ENCODE data around the gene ANK3. TPM values are rescaled to one million over a fixed set of nuclear protein-coding genes. Genes with fewer than 3 reads are reported as not detected.

Gene ANK3
- total RNA-seq, 2 donors from 2014 or later, result 189 to 198 TPM

- TF ChIP-seq, protein P1, sequence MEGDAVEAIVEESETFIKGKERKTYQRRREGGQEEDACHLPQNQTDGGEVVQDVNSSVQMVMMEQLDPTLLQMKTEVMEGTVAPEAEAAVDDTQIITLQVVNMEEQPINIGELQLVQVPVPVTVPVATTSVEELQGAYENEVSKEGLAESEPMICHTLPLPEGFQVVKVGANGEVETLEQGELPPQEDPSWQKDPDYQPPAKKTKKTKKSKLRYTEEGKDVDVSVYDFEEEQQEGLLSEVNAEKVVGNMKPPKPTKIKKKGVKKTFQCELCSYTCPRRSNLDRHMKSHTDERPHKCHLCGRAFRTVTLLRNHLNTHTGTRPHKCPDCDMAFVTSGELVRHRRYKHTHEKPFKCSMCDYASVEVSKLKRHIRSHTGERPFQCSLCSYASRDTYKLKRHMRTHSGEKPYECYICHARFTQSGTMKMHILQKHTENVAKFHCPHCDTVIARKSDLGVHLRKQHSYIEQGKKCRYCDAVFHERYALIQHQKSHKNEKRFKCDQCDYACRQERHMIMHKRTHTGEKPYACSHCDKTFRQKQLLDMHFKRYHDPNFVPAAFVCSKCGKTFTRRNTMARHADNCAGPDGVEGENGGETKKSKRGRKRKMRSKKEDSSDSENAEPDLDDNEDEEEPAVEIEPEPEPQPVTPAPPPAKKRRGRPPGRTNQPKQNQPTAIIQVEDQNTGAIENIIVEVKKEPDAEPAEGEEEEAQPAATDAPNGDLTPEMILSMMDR (IDR thresholded peaks at IDR 0.05), result no peak
- peak overlapping the region; percentile 62 to 73 for H3K27ac ChIP-seq
Measured at GRCh38 chr10:60185421-60185820, 204.3 kb downstream of the ANK3 start.

DNA sequence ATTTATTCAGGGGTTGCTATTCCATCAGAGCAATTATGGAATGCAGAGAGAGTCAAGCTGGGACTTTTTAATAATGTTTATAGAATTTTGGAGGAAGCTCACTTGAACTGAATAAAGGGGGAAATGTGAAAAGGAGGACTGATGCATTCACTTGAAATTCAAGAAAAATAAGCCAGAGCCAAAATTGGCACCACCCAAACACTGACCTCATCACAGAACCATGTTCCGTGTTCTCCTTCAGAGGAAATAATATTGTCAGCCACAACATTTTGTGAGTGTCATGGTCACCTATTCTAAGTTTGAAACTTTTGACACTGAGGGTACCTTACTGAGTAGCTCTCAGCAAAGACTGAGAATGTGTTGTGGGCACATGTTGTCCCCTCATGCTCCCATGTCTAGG, 207.0 kb downstream of the ANK3 start:
- no peak for DNase-seq (ENCODE audit: low spot score)
- Histone ChIP-seq H3K36me3 (peaks cover 27% of the 10 kb centered on the region), H3K4me1 (peaks cover 0 to 29% of the 10 kb centered on the region in 2 donors), H3K9me3 (no peaks in the 10 kb centered on the region), H3K27ac (peak overlapping the region; percentile 58 to 60), H3K27me3 (no peaks in the 10 kb centered on the region), H3K4me3 (no peak overlapping the region)
- TF ChIP-seq, protein P1 (IDR thresholded peaks at IDR 0.05), result no peak

More at GRCh38 chr10:60185421-60185820, 204.3 kb downstream of the ANK3 start:
- DNase-seq (ENCODE audit: low spot score), result no peak
- Histone ChIP-seq H3K36me3 (peaks cover 15% of the 10 kb centered on the region), H3K9me3 (no peaks in the 10 kb centered on the region), H3K4me3 (no peak overlapping the region), H3K4me1 (peaks cover 0 to 45% of the 10 kb centered on the region in 2 donors), H3K27me3 (no peaks in the 10 kb centered on the region)

DNA sequence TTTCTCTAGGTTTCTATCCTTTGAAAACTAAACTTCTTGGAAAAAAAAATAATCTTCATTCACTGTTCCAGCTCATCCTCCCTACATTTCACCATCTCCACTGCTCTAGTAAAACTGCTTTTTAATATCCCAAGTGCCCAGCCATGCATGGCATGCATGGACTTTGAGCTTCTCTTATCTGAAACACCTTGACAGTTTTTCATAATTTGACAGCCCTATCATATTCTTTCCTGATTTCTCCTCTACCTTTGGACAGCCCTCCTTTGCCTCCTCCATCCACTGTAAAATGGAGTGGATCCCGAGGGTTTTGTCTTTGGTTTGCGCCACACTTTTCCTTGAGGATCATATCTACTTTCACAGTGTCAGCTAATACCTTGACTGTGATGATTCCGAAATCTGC, 212.8 kb downstream of the ANK3 start:
- H3K4me3 ChIP-seq, result no peak overlapping the region
- no peak overlapping the region for H3K27ac ChIP-seq
- H3K36me3 ChIP-seq, result peaks cover 38% of the 10 kb centered on the region
- DNase-seq (ENCODE audit: low spot score), result no peak
- TF ChIP-seq, protein P1 (IDR thresholded peaks at IDR 0.05), result no peak
- peaks cover 0 to 4% of the 10 kb centered on the region in 2 donors for H3K4me1 ChIP-seq
- no peaks in the 10 kb centered on the region for H3K9me3 ChIP-seq
- H3K27me3 ChIP-seq, result no peaks in the 10 kb centered on the region

DNA sequence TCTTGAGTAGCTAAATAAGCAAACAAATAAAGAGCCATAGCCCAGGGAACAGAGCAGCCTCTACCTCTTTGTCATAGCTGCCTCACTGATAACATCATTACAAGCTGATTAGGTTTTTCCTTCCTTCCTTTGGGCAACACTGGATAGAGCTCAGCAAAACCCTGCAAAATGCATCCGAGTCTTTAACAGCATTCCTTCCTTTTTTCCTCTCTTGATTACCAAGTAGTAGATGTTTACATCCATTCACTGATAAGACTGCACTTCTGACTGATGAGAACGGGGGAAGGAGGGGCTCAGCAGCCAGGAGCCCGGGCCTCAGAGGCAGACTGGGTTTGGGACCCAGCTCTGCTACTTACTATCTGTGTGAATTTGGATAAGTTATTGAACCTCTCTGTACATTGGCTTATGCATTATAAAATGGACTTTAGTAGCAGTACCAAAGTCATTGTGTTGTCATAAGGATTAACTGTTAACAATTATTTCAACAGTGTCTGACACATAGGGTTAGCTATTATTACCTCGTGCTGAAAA, 214.2 kb downstream of the ANK3 start:
- Histone ChIP-seq H3K9me3 (no peaks in the 10 kb centered on the region), H3K4me1 (peaks cover 0 to 4% of the 10 kb centered on the region in 2 donors), H3K4me3 (no peak overlapping the region), H3K27ac (no peak overlapping the region), H3K36me3 (peaks cover 42% of the 10 kb centered on the region), H3K27me3 (no peaks in the 10 kb centered on the region)
- no peak for DNase-seq (ENCODE audit: low spot score)
- TF ChIP-seq, protein P1 (IDR thresholded peaks at IDR 0.05), result no peak

DNA sequence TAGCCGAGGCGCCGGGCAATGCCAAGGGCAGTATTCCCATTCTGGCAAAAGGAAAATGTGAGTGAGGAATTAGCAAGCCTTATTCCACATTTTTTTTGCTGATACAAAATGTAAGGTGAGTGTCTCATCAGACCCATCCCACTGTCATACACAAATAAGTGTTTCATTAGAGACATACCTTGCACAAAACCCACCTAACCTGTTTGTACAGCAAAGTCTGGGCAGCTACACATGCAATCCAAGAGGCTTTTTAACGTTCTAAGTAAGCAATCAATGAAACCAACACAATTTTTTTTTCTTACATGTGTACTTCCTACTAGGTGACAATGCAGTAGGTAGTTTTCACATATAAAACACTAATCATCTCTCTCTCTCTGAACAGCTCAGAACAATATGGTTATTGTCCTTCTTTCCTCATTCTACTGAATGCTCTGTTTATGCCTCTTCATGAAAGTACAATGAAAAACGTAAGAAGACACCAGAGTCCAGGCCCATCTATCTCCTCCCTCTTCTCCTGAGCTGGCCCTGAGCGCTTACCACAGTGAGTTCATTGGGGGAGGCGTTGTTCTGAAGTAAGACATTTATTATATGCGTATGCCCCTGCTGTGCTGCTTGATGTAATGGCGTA, 217.2 kb downstream of the ANK3 start:
- H3K4me1 ChIP-seq, result peaks cover 0 to 4% of the 10 kb centered on the region in 2 donors

More for the DNA sequence above, 217.2 kb downstream of the ANK3 start:
- DNase-seq (ENCODE audit: low spot score), result no peak
- no peak overlapping the region for H3K27ac ChIP-seq
- no peaks in the 10 kb centered on the region for H3K27me3 ChIP-seq
- H3K36me3 ChIP-seq, result peaks cover 40% of the 10 kb centered on the region
- TF ChIP-seq, protein P1 (IDR thresholded peaks at IDR 0.05), result no peak
- H3K9me3 ChIP-seq, result no peaks in the 10 kb centered on the region
- H3K4me3 ChIP-seq, result no peak overlapping the region
